ENCODE results near the gene UBE2QL1. TPM values are rescaled to one million over a fixed set of nuclear protein-coding genes. Genes with fewer than 3 reads are reported as not detected.

UBE2QL1 gene
- total and polyA plus RNA-seq, 2 of the 8 experiments (the other 6 are each of a cell fraction or from before 2014, with no cell fraction given) = 0.43 to 0.65 TPM

GRCh38 chr5:6454628-6455053 lies 6.0 kb downstream of the UBE2QL1 start (continued):
- no peak for TF ChIP-seq CTCF (IDR thresholded peaks at IDR 0.05; ENCODE audit: control extremely low read depth in 1 of 3, insufficient read depth in 1 of 3, low read depth in 1 of 3, low read length in 3 of 3)
- no peak for TF ChIP-seq KDM1A (IDR thresholded peaks at IDR 0.05; ENCODE audit: borderline replicate concordance, low read length)
- no peak for TF ChIP-seq GTF2F1 (IDR thresholded peaks at IDR 0.05; ENCODE audit: borderline replicate concordance, low read depth, low read length)
- TF ChIP-seq SP4 (IDR thresholded peaks at IDR 0.05; ENCODE audit: low read length) = no peak
- TF ChIP-seq NANOG (IDR thresholded peaks at IDR 0.05; ENCODE audit: insufficient read depth, low read depth, low read length, poor library complexity, severe bottlenecking) = no peak
- no peak for TF ChIP-seq SP2 (IDR thresholded peaks at IDR 0.05; ENCODE audit: low read length)

All from H1 (cell line).